ENCODE results near the gene DLG2.

Gene DLG2

DNA sequence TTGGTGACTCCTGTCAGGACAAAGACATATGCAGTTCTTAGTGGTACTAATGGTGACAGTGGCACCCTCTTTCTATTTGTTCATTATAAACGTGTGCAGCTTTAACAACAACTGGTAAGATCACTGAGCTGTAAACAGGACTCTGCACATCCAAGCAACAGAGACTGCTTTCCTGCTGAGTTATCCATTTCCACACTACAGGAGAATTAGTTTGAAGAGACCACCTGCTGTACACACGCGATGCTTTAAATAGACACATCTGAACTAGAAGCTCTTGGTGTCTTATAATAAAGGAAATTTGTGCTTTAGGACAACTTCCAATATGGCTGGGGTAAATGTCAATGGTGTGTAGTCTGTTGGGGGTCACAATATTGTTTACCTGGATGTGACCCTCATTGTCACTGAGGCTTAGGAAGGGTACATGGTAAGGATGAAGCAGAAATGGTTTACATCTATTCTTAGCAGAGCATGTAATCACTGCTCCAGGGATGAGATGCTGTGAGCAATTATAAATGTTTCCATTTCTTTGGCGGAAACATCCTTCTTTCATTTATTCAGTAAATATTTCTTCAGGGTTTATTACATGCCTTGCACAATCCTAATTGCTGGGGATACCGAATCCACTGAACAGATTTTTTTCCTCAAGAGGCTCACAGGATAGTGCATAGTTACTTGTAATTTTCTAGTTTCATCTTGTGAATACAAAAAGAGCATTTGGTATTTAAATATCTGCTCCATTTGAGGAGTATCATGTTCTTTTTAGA is 1987.0 kb downstream of the DLG2 start:
- Mint-ChIP-seq H3K36me3 (ENCODE audit: low read depth) (no peaks in the 10 kb centered on the region), H3K27ac (no peak overlapping the region)

DNA sequence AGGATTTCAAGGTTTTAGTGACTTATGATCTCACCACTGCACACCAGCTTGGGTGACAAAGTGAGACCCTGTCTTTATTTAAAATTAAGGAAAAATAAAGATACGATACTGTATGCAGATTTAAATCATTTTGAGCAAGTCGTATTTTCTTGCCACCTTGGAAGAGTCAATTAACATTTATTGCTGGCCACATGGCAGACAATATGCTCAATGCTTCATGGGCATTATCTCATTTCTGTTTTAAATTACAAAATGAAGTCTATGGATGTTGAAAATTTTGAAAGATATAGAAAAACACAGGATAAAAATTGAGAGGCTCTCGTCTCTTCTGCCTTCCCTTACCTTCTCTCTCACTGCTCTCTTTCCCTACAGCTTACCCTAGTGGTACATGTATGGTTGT is 1992.0 kb downstream of the DLG2 start:
- H3K4me1 Mint-ChIP-seq: no peaks in the 10 kb centered on the region
- DNase-seq: no peak
- no peaks in the 10 kb centered on the region for H3K9me3 Mint-ChIP-seq
- H3K4me3 Mint-ChIP-seq: no peak overlapping the region
- no peaks in the 10 kb centered on the region for H3K27me3 Mint-ChIP-seq (ENCODE audit: low read depth, poor library complexity)
- H3K36me3 Mint-ChIP-seq (ENCODE audit: low read depth): no peaks in the 10 kb centered on the region
- no peak overlapping the region for H3K27ac Mint-ChIP-seq
- TF ChIP-seq, protein P1, sequence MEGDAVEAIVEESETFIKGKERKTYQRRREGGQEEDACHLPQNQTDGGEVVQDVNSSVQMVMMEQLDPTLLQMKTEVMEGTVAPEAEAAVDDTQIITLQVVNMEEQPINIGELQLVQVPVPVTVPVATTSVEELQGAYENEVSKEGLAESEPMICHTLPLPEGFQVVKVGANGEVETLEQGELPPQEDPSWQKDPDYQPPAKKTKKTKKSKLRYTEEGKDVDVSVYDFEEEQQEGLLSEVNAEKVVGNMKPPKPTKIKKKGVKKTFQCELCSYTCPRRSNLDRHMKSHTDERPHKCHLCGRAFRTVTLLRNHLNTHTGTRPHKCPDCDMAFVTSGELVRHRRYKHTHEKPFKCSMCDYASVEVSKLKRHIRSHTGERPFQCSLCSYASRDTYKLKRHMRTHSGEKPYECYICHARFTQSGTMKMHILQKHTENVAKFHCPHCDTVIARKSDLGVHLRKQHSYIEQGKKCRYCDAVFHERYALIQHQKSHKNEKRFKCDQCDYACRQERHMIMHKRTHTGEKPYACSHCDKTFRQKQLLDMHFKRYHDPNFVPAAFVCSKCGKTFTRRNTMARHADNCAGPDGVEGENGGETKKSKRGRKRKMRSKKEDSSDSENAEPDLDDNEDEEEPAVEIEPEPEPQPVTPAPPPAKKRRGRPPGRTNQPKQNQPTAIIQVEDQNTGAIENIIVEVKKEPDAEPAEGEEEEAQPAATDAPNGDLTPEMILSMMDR (IDR thresholded peaks at IDR 0.05): no peak

More for the DNA sequence above, 1987.0 kb downstream of the DLG2 start:
- DNase-seq: no peak
- H3K4me1 Mint-ChIP-seq: peaks cover 5% of the 10 kb centered on the region
- H3K27me3 Mint-ChIP-seq (ENCODE audit: low read depth, poor library complexity): peaks cover 3% of the 10 kb centered on the region
- no peak overlapping the region for H3K4me3 Mint-ChIP-seq
- TF ChIP-seq, protein P1 (IDR thresholded peaks at IDR 0.05): no peak
- no peaks in the 10 kb centered on the region for H3K9me3 Mint-ChIP-seq

DNA sequence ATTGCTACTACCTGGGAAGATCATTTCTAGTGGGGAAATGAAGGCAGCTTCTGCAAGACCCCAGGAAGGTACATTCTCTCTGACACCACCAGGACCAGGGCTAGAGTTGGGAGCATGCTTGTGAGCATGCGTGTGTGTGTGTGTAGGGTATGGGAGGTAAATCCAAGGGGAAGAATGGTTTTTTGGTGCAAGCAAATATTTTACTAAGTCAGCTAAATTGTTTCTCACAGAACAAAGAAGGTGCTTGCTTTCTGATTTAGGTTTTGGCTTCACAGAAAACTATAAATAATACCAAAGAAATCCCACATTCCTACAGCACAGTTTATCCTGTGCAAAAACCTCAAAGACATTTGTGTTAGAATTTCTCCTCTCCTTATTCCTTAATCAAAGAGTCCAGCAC is 1996.9 kb downstream of the DLG2 start:
- TF ChIP-seq, protein P1 (IDR thresholded peaks at IDR 0.05): no peak
- Mint-ChIP-seq H3K27me3 (ENCODE audit: low read depth, poor library complexity) (no peaks in the 10 kb centered on the region), H3K27ac (no peak overlapping the region), H3K4me1 (peaks cover 14% of the 10 kb centered on the region), H3K36me3 (ENCODE audit: low read depth) (no peaks in the 10 kb centered on the region), H3K9me3 (no peaks in the 10 kb centered on the region), H3K4me3 (no peak overlapping the region)
- no peak for DNase-seq

DNA sequence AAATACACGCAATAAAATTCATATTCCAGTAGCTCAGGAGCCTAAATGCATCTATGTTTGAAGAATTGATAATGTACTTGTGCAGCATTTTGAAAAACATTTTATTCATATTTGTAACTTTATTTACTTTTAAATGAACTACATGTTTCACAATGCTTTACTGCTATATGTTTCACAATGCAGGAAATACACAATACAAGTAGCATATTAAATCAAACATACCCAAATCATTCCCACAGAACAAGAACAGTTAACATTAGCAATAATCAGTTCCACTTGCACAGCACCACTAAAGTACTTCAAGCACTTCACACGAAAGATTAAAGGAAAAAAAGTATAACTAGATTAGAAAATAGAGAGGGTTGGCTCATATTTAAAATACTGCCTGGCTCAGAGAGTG is 1997.4 kb downstream of the DLG2 start:
- Mint-ChIP-seq H3K27ac (peak overlapping the region; percentile 20), H3K27me3 (ENCODE audit: low read depth, poor library complexity) (no peaks in the 10 kb centered on the region), H3K9me3 (no peaks in the 10 kb centered on the region), H3K4me1 (peaks cover 14% of the 10 kb centered on the region), H3K36me3 (ENCODE audit: low read depth) (no peaks in the 10 kb centered on the region), H3K4me3 (no peak overlapping the region)
- no peak for DNase-seq
- TF ChIP-seq, protein P1 (IDR thresholded peaks at IDR 0.05): no peak

DNA sequence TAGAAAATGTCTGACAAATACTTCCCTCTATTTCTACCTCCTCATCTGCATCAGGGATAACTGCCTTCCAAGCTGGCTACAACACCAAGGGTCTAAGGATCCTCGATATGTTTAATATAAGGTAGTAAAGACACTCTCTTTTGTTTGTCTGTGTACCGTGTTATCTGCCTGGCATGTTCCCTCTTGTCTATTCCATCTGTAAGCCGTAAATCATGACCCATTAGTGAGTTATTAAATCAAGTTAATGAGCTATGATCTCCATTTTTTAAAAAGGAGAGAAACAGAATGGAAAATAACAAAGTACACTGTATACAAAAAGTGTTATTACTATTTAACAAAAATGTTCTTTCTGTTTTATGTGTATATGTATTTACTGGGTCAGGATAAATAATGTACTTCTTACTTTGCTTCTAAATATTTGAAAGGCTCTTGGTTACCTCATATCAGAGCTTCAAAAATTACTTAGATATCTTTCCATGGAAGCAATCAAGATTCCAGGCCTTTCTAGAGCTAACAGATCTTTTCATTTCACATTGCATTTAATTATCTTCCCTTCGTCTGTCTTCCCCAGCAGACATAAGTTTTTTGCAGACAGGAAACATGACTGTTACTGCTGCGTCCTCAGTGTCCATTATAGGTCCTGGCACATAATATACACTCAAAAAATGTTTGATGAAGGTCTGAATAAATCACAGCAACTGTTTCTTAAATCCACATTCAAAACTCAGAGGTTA is 1998.4 kb downstream of the DLG2 start:
- H3K9me3 Mint-ChIP-seq: no peaks in the 10 kb centered on the region
- H3K4me3 Mint-ChIP-seq: no peak overlapping the region
- peak overlapping the region; percentile 20 for H3K27ac Mint-ChIP-seq
- H3K4me1 Mint-ChIP-seq: peaks cover 14% of the 10 kb centered on the region
- TF ChIP-seq, protein P1 (IDR thresholded peaks at IDR 0.05): no peak
- H3K36me3 Mint-ChIP-seq (ENCODE audit: low read depth): no peaks in the 10 kb centered on the region
- no peak for DNase-seq
- no peaks in the 10 kb centered on the region for H3K27me3 Mint-ChIP-seq (ENCODE audit: low read depth, poor library complexity)

Data from nephron progenitor cell (in vitro differentiated cells).